ENCODE data around the gene TERT.
"Not testable (repeated sequence)": the region's sequence is repeated elsewhere in the genome, so short reads cannot be mapped to it uniquely, and the experiment has no call there.

Gene TERT

DNA sequence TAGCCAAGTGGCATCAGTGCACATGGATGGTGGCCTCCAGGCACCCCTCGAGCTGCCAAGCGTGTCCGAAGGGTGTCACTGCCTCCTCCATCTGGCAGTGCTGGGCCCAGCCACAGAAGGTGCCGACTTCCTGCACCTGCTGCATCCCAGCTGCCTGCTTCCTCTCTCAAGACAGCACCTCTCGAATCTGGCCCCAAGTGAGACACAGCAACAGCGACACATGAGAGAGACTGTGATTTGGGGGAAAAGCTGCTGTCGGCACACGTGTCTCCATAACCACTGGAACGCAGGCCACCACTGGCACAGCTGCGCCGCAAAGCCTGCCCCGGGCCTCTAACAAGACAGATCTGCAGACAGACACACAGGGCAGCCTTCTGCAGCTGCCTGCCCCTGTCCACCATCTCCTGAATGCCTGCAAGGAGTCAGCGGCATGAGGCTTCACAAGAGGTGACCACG is 41.3 kb upstream of the TERT start:
- CTCF ChIA-PET = no interaction called here
- H3K27ac ChIP-seq (ENCODE audit: insufficient read depth in 1 of 2, low read depth in 1 of 2, low read length in 2 of 2, poor library complexity in 1 of 2, severe bottlenecking in 2 of 2) = no peak overlapping the region
- H3K27me3 ChIP-seq (replicated peaks in 2 of 5; ENCODE audit: control insufficient read depth in 4 of 5, insufficient read depth in 5 of 5, low read length in 4 of 5) = no peaks in the 10 kb centered on the region
- peaks cover 21 to 87% (median 71%) of the 10 kb centered on the region in 4 experiments for H3K36me3 ChIP-seq (ENCODE audit: control insufficient read depth in 4 of 4, insufficient read depth in 4 of 4, low read length in 3 of 4)
- POLR2A ChIA-PET = no interaction called here
- no peaks in the 10 kb centered on the region for H3K4me1 ChIP-seq (ENCODE audit: control extremely low read depth in 1 of 4, control insufficient read depth in 4 of 4, insufficient read depth in 4 of 4, low read length in 3 of 4)
- H3K9me3 ChIP-seq (ENCODE audit: control extremely low read depth in 1 of 5, control insufficient read depth in 4 of 5, insufficient read depth in 2 of 5, low read depth in 1 of 5, low read length in 4 of 5) = no peaks in the 10 kb centered on the region
- H3K4me3 ChIP-seq (ENCODE audit: control insufficient read depth in 1 of 7, extremely low read depth in 1 of 7, insufficient read depth in 4 of 7, low read depth in 2 of 7, low read length in 6 of 7) = no peak overlapping the region
- DNase-seq = peak in 1 of 3 donors; percentile 2
- 98% methylated on average over 13 of the region's 14 CpGs for WGBS (ENCODE audit: insufficient coverage)

DNA sequence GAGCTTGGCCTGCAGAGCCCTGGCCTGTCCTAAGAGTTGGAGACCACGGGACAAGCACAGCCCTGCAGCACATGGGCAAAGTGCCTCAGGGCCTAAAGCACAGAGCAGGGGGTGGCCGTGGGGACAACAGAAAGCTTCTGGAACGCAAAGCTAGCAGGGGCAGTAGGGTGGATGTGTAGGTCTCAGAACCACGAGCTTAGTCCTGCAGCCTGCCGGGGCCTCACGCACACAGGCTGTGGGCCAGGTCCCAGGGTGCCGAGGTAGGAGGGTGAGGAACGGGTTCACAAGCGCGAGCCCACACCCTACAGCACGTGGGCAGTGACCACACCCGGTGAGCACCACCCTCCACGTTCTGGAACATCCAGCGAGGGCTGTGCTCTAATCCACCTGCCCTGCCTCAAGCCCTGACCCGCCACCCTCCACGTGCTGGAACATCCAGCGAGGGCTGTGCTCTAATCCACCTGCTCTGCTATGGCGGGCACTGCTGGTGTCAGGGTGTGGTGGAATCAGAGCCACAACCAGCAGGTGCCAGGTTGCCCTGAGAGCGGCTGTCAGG is 40.8 kb upstream of the TERT start:
- no peaks in the 10 kb centered on the region for H3K9me3 ChIP-seq (ENCODE audit: control extremely low read depth in 1 of 5, control insufficient read depth in 4 of 5, insufficient read depth in 2 of 5, low read depth in 1 of 5, low read length in 4 of 5)
- no peaks in the 10 kb centered on the region for H3K4me1 ChIP-seq (ENCODE audit: control extremely low read depth in 1 of 4, control insufficient read depth in 4 of 4, insufficient read depth in 4 of 4, low read length in 3 of 4)
- CTCF ChIA-PET = no interaction called here
- POLR2A ChIA-PET = no interaction called here
- DNase-seq = no peak
- H3K27me3 ChIP-seq (replicated peaks in 2 of 5; ENCODE audit: control insufficient read depth in 4 of 5, insufficient read depth in 5 of 5, low read length in 4 of 5) = no peaks in the 10 kb centered on the region
- WGBS (ENCODE audit: insufficient coverage) = 97% methylated on average over 19 of the region's 19 CpGs
- H3K36me3 ChIP-seq (ENCODE audit: control insufficient read depth in 4 of 4, insufficient read depth in 4 of 4, low read length in 3 of 4) = peaks cover 21 to 88% (median 70%) of the 10 kb centered on the region in 4 experiments
- no peak overlapping the region for H3K4me3 ChIP-seq (ENCODE audit: control insufficient read depth in 1 of 7, extremely low read depth in 1 of 7, insufficient read depth in 4 of 7, low read depth in 2 of 7, low read length in 6 of 7)
- H3K27ac ChIP-seq (ENCODE audit: insufficient read depth in 1 of 2, low read depth in 1 of 2, low read length in 2 of 2, poor library complexity in 1 of 2, severe bottlenecking in 2 of 2) = no peak overlapping the region

DNA sequence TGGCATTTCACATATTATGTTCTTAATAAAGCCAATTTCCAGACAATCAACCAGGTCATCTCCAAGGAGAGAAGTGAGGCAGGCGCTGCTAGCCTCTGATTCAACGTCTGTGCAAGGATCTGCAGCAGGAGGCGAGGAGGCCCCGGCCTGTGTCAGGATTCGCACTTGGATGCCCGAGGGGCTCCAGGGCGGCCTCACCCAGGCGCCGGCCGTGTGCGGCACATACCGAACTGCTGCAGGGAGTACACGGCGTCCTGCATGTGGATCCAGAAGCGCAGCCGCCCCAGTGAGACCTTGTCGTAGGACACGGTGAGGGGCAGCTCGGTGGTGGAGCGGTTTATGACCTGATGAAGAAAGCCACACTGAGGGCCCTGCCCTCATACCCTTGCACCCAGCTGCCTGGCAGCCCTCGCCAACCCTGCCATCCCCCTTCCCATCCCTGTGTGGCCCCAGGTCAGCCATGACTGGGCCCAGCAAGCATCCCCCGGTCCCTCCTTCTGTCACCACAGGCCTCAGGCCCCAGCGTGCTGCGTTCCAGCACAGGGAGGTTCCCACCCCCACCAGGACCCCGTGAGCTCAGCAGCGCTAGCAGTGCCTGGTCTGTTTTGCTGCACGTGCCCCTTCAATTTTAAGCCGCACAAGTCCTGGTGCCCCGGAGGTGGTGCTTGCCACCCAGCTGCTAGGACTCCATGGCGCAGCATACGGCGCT is 40.1 kb upstream of the TERT start:
- Histone ChIP-seq H3K4me1 (ENCODE audit: control extremely low read depth in 1 of 4, control insufficient read depth in 4 of 4, insufficient read depth in 4 of 4, low read length in 3 of 4) (no peaks in the 10 kb centered on the region), H3K4me3 (ENCODE audit: control insufficient read depth in 1 of 7, extremely low read depth in 1 of 7, insufficient read depth in 4 of 7, low read depth in 2 of 7, low read length in 6 of 7) (no peak overlapping the region), H3K9me3 (ENCODE audit: control extremely low read depth in 1 of 5, control insufficient read depth in 4 of 5, insufficient read depth in 2 of 5, low read depth in 1 of 5, low read length in 4 of 5) (no peaks in the 10 kb centered on the region), H3K27ac (ENCODE audit: insufficient read depth in 1 of 2, low read depth in 1 of 2, low read length in 2 of 2, poor library complexity in 1 of 2, severe bottlenecking in 2 of 2) (no peak overlapping the region), H3K36me3 (ENCODE audit: control insufficient read depth in 4 of 4, insufficient read depth in 4 of 4, low read length in 3 of 4) (peaks cover 21 to 88% (median 70%) of the 10 kb centered on the region in 4 experiments), H3K27me3 (replicated peaks in 2 of 5; ENCODE audit: control insufficient read depth in 4 of 5, insufficient read depth in 5 of 5, low read length in 4 of 5) (no peaks in the 10 kb centered on the region)
- POLR2A ChIA-PET = no interaction called here
- WGBS (ENCODE audit: insufficient coverage) = 97% methylated on average over 22 of the region's 32 CpGs
- CTCF ChIA-PET = no interaction called here
- no peak for DNase-seq

DNA sequence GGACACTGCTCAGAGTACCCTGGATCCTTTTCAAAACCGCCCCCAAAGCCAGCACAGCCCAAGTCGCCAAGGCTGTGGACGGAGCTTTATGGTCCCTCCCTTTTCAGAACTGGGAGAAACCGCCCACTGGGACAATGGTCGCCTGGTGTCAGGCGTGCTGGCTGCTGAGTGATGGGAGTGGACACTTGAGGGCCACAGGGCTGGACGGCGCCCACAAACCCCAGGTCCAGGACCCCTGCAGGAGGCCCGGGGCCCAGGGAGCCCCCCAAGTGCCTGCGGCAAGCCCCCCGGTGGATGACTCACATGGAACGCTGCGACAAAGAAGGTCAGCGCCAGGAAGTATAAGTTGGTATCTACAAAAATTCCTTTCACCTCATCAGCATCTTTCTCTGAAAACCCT is 39.1 kb upstream of the TERT start:
- H3K36me3 ChIP-seq (ENCODE audit: control insufficient read depth in 4 of 4, insufficient read depth in 4 of 4, low read length in 3 of 4) = peaks cover 22 to 90% (median 71%) of the 10 kb centered on the region in 4 experiments
- H3K9me3 ChIP-seq (ENCODE audit: control extremely low read depth in 1 of 5, control insufficient read depth in 4 of 5, insufficient read depth in 2 of 5, low read depth in 1 of 5, low read length in 4 of 5) = no peaks in the 10 kb centered on the region
- no peak overlapping the region for H3K27ac ChIP-seq (ENCODE audit: insufficient read depth in 1 of 2, low read depth in 1 of 2, low read length in 2 of 2, poor library complexity in 1 of 2, severe bottlenecking in 2 of 2)
- 100% methylated on average over 9 of the region's 14 CpGs for WGBS (ENCODE audit: insufficient coverage)
- H3K27me3 ChIP-seq (replicated peaks in 2 of 5; ENCODE audit: control insufficient read depth in 4 of 5, insufficient read depth in 5 of 5, low read length in 4 of 5) = no peaks in the 10 kb centered on the region
- no peak overlapping the region for H3K4me3 ChIP-seq (ENCODE audit: control insufficient read depth in 1 of 7, extremely low read depth in 1 of 7, insufficient read depth in 4 of 7, low read depth in 2 of 7, low read length in 6 of 7)
- no peak for DNase-seq
- no peaks in the 10 kb centered on the region for H3K4me1 ChIP-seq (ENCODE audit: control extremely low read depth in 1 of 4, control insufficient read depth in 4 of 4, insufficient read depth in 4 of 4, low read length in 3 of 4)
- POLR2A ChIA-PET = no interaction called here
- CTCF ChIA-PET = no interaction called here

DNA sequence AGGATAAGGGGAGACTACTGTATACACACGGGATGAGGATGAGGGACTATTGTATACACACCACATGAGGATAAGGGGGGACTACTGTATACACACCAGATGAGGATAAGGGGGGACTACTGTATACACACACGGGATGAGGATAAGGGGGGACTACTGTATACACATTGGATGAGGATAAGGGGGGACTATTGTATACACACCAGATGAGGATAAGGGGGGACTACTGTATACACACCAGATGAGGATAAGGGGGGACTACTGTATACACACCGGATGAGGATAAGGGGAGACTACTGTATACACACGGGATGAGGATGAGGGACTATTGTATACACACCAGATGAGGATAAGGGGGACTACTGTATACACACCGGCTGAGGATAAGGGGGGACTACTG is 38.4 kb upstream of the TERT start:
- H3K27me3 ChIP-seq (replicated peaks in 2 of 5; ENCODE audit: control insufficient read depth in 4 of 5, insufficient read depth in 5 of 5, low read length in 4 of 5); H3K9me3 ChIP-seq (ENCODE audit: control extremely low read depth in 1 of 5, control insufficient read depth in 4 of 5, insufficient read depth in 2 of 5, low read depth in 1 of 5, low read length in 4 of 5); H3K4me3 ChIP-seq (ENCODE audit: control insufficient read depth in 1 of 7, extremely low read depth in 1 of 7, insufficient read depth in 4 of 7, low read depth in 2 of 7, low read length in 6 of 7); H3K27ac ChIP-seq (ENCODE audit: insufficient read depth in 1 of 2, low read depth in 1 of 2, low read length in 2 of 2, poor library complexity in 1 of 2, severe bottlenecking in 2 of 2); POLR2A ChIA-PET; CTCF ChIA-PET; H3K4me1 ChIP-seq (ENCODE audit: control extremely low read depth in 1 of 4, control insufficient read depth in 4 of 4, insufficient read depth in 4 of 4, low read length in 3 of 4): not testable (repeated sequence)
- WGBS (ENCODE audit: insufficient coverage) = 87% methylated on average over 4 of the region's 5 CpGs
- DNase-seq = peak in 1 of 3 donors; percentile 3
- H3K36me3 ChIP-seq (ENCODE audit: control insufficient read depth in 4 of 4, insufficient read depth in 4 of 4, low read length in 3 of 4) = peaks cover 21 to 85% (median 69%) of the 10 kb centered on the region in 4 experiments

DNA sequence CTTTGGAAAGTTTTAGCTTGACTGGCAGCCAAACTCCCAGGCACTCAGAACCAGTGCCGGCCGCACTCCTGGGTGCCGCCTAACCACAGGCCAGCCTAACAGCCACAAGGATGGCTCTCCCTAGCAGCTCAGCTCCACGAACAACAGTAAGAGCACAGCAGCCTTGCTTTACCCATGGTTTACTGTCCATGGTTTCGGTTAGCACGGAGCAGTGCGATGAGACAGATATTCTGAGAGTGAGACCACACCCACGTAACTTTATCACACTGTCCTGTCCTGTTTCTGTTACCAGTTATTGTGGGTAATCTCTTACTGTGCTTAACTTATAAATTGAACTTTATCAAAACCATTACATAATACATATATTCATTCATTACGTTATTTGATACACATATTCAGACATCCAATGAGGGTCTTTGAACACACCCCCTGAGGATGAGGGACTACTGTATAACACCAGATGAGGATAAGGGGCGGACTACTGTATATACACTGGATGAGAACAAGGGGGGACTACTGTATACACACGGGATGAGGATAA is 37.7 kb upstream of the TERT start:
- ChIA-PET POLR2A (no interaction called here), CTCF (interaction anchor here (1.1 kb wide), 1 partner anchor 22 kb away, joined by 3 read pairs; no protein-coding TSS in a partner anchor)
- DNase-seq = peak in 2 of 3 donors; percentile 19 to 35
- Histone ChIP-seq H3K4me3 (ENCODE audit: control insufficient read depth in 1 of 7, extremely low read depth in 1 of 7, insufficient read depth in 4 of 7, low read depth in 2 of 7, low read length in 6 of 7) (no peak overlapping the region), H3K27ac (ENCODE audit: insufficient read depth in 1 of 2, low read depth in 1 of 2, low read length in 2 of 2, poor library complexity in 1 of 2, severe bottlenecking in 2 of 2) (no peak overlapping the region), H3K9me3 (ENCODE audit: control extremely low read depth in 1 of 5, control insufficient read depth in 4 of 5, insufficient read depth in 2 of 5, low read depth in 1 of 5, low read length in 4 of 5) (no peaks in the 10 kb centered on the region), H3K27me3 (replicated peaks in 2 of 5; ENCODE audit: control insufficient read depth in 4 of 5, insufficient read depth in 5 of 5, low read length in 4 of 5) (no peaks in the 10 kb centered on the region), H3K4me1 (ENCODE audit: control extremely low read depth in 1 of 4, control insufficient read depth in 4 of 4, insufficient read depth in 4 of 4, low read length in 3 of 4) (no peaks in the 10 kb centered on the region), H3K36me3 (ENCODE audit: control insufficient read depth in 4 of 4, insufficient read depth in 4 of 4, low read length in 3 of 4) (peaks cover 17 to 77% (median 63%) of the 10 kb centered on the region in 4 experiments)
- WGBS (ENCODE audit: insufficient coverage) = 94% methylated on average over 7 of the region's 11 CpGs

DNA sequence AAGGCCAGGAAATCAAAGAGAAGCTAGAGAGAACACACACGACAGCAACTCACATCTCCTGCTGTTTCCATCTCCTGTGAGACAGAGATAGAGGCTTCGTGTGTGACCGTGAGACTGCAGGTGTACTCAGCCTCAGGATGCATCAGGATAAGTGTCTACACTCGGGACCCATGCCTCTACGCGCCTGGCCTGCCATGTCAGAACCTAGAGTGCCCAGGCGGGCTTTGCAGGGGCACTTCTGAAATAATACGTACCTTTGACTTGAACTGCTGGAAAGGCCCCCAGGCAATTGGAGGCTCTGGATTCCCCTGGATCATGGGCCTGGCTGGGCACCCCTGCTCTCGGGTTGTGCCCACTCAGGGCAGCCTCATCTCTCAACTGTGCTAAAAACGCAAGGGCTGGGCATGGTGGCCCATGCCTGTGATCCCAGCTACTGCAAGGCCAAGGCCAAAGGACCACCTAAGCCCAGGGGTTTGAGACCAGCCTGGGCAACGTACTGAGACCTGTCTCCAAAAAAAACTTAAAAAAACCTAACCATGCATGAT is 37.1 kb upstream of the TERT start:
- no peak overlapping the region for H3K4me3 ChIP-seq (ENCODE audit: control insufficient read depth in 1 of 7, extremely low read depth in 1 of 7, insufficient read depth in 4 of 7, low read depth in 2 of 7, low read length in 6 of 7)
- over 99% methylated on average over 11 of the region's 11 CpGs for WGBS (ENCODE audit: insufficient coverage)
- POLR2A ChIA-PET = no interaction called here
- peak overlapping the region in 1 of 2 experiments; percentile 12 for H3K27ac ChIP-seq (ENCODE audit: insufficient read depth in 1 of 2, low read depth in 1 of 2, low read length in 2 of 2, poor library complexity in 1 of 2, severe bottlenecking in 2 of 2)
- no peaks in the 10 kb centered on the region for H3K27me3 ChIP-seq (replicated peaks in 2 of 5; ENCODE audit: control insufficient read depth in 4 of 5, insufficient read depth in 5 of 5, low read length in 4 of 5)
- no peak for DNase-seq
- H3K36me3 ChIP-seq (ENCODE audit: control insufficient read depth in 4 of 4, insufficient read depth in 4 of 4, low read length in 3 of 4) = peaks cover 17 to 71% (median 57%) of the 10 kb centered on the region in 4 experiments
- no peaks in the 10 kb centered on the region for H3K9me3 ChIP-seq (ENCODE audit: control extremely low read depth in 1 of 5, control insufficient read depth in 4 of 5, insufficient read depth in 2 of 5, low read depth in 1 of 5, low read length in 4 of 5)
- CTCF ChIA-PET = interaction anchor here (1.1 kb wide), 1 partner anchor 23 kb away, joined by 3 read pairs; no protein-coding TSS in a partner anchor
- no peaks in the 10 kb centered on the region for H3K4me1 ChIP-seq (ENCODE audit: control extremely low read depth in 1 of 4, control insufficient read depth in 4 of 4, insufficient read depth in 4 of 4, low read length in 3 of 4)
